ENCODE results near the gene PLA2G3.
A peak's percentile ranks its signal among the peaks of the same experiment; 100 is the strongest.

The PLA2G3 gene

GRCh38 chr22:31122532-31123291 lies 17.6 kb downstream of the PLA2G3 start, which contains the start of gene INPP5J:
Gene INPP5J, plus strand, starts transcription at chr22:31122966. Its CDS starts 49 bp downstream, at chr22:31123015.
- Histone ChIP-seq H3K4me3 (ENCODE audit: low read depth, low read length) (peak within 1 kb of the TSS; percentile 43), H3K9me3 (ENCODE audit: severe bottlenecking) (no peaks in the 10 kb centered on the region), H3K27me3 (ENCODE audit: insufficient read depth, low read depth, severe bottlenecking) (no peaks in the 10 kb centered on the region), H3K36me3 (no peaks in the 10 kb centered on the region), H3K27ac (peak within 1 kb of the TSS; percentile 76)
- peak; percentile 70 for DNase-seq
- no peak for TF ChIP-seq CTCF (IDR thresholded peaks at IDR 0.05; ENCODE audit: low read depth, low read length)

GRCh38 chr22:31122196-31122531 lies 18.1 kb downstream of the PLA2G3 start:
- Histone ChIP-seq H3K27me3 (ENCODE audit: insufficient read depth, low read depth, severe bottlenecking) (no peaks in the 10 kb centered on the region), H3K27ac (peak overlapping the region; percentile 76), H3K4me3 (ENCODE audit: low read depth, low read length) (no peak overlapping the region; the same call in 1 of the 2 replicates), H3K36me3 (no peaks in the 10 kb centered on the region), H3K9me3 (ENCODE audit: severe bottlenecking) (no peaks in the 10 kb centered on the region)
- peak; percentile 62 for DNase-seq
- TF ChIP-seq CTCF (IDR thresholded peaks at IDR 0.05; ENCODE audit: low read depth, low read length), result no peak

GRCh38 chr22:31121403-31121802 lies 18.9 kb downstream of the PLA2G3 start:
- Histone ChIP-seq H3K27me3 (ENCODE audit: insufficient read depth, low read depth, severe bottlenecking) (no peaks in the 10 kb centered on the region), H3K9me3 (ENCODE audit: severe bottlenecking) (no peaks in the 10 kb centered on the region), H3K27ac (no peak overlapping the region), H3K36me3 (no peaks in the 10 kb centered on the region), H3K4me3 (ENCODE audit: low read depth, low read length) (no peak overlapping the region)
- DNase-seq, result no peak
- no peak for TF ChIP-seq CTCF (IDR thresholded peaks at IDR 0.05; ENCODE audit: low read depth, low read length)

GRCh38 chr22:31120642-31121041 lies 19.7 kb downstream of the PLA2G3 start:
- H3K36me3 ChIP-seq, result no peaks in the 10 kb centered on the region
- H3K9me3 ChIP-seq (ENCODE audit: severe bottlenecking), result no peaks in the 10 kb centered on the region
- no peak overlapping the region for H3K4me3 ChIP-seq (ENCODE audit: low read depth, low read length)
- no peak for DNase-seq
- TF ChIP-seq CTCF (IDR thresholded peaks at IDR 0.05; ENCODE audit: low read depth, low read length), result no peak
- no peaks in the 10 kb centered on the region for H3K27me3 ChIP-seq (ENCODE audit: insufficient read depth, low read depth, severe bottlenecking)
- no peak overlapping the region for H3K27ac ChIP-seq

GRCh38 chr22:31120230-31120629 lies 20.1 kb downstream of the PLA2G3 start:
- no peak for DNase-seq
- Histone ChIP-seq H3K27ac (no peak overlapping the region), H3K36me3 (no peaks in the 10 kb centered on the region), H3K4me3 (ENCODE audit: low read depth, low read length) (no peak overlapping the region), H3K9me3 (ENCODE audit: severe bottlenecking) (no peaks in the 10 kb centered on the region), H3K27me3 (ENCODE audit: insufficient read depth, low read depth, severe bottlenecking) (no peaks in the 10 kb centered on the region)
- TF ChIP-seq CTCF (IDR thresholded peaks at IDR 0.05; ENCODE audit: low read depth, low read length), result no peak
